HUES6 (cell line): ENCODE data around the gene DENND5B.
"Not testable (repeated sequence)": the region's sequence is repeated elsewhere in the genome, so short reads cannot be mapped to it uniquely, and the experiment has no call there.

ENCODE experiments used
- H3K27ac ChIP-seq: 2 replicates; pipeline ENCODE4 v1.7.0; 2013; ENCODE audit warnings: low read depth, mild to moderate bottlenecking, low read length, inconsistent platforms
- H3K27me3 ChIP-seq: 2 replicates; pipeline ENCODE4 v1.6.1; 2013; ENCODE audit warnings: low read length; ENCODE audit not compliant: control insufficient read depth, insufficient read depth
- H3K36me3 ChIP-seq: 2 replicates; pipeline ENCODE4 v1.6.1; 2013; ENCODE audit warnings: low read length; ENCODE audit not compliant: control insufficient read depth, insufficient read depth
- H3K4me1 ChIP-seq: 2 replicates; pipeline ENCODE4 v1.6.1; 2013; ENCODE audit warnings: low read length; ENCODE audit not compliant: control insufficient read depth, insufficient read depth
- H3K4me3 ChIP-seq: 2 replicates; pipeline ENCODE4 v1.5.1; 2013; ENCODE audit warnings: low read depth, low read length
- H3K9ac ChIP-seq: one replicate; pipeline ENCODE4 v1.6.1; 2013; ENCODE audit warnings: mild to moderate bottlenecking, low read length
- H3K9me3 ChIP-seq: 2 replicates; pipeline ENCODE4 v1.6.1; 2013; ENCODE audit warnings: low read depth, low read length; ENCODE audit not compliant: control insufficient read depth, insufficient read depth

Gene DENND5B

DNA sequence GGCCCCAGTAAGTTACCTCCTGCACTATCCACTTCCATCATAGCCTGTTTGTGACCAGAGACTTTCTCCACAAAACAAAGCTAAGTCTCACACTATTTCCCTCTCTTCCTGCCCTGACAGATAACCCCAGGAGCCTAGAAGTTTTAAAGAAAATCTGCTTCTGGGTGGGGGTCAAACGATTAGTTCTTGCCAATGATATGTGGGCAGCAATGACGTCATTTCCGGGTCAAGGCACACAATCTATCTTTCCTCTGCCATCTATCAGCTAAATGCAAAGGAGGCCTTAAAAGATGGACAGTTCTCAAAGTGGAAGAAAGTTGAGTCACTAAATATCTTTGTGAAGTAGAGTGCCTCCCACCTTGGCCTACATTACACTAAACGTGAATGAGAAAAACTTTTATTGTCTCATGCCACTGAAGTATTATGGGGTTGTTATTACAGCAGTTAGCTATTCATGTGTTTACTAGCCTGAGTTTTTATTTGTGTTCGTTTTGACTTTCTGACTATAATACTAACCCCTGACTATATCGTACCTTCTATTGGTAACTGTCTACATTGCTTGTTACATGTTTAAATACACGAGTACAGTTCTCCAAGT, 86.2 kb downstream of the DENND5B start:
- H3K9ac ChIP-seq: no peak overlapping the region
- H3K27ac ChIP-seq: no peak overlapping the region
- no peaks in the 10 kb centered on the region; the same call in 1 of the 2 replicates for H3K36me3 ChIP-seq
- H3K4me1 ChIP-seq: peaks cover 33% of the 10 kb centered on the region
- H3K9me3 ChIP-seq: peaks cover 14% of the 10 kb centered on the region
- no peak overlapping the region for H3K4me3 ChIP-seq
- no peaks in the 10 kb centered on the region for H3K27me3 ChIP-seq

- H3K27ac ChIP-seq, H3K36me3 ChIP-seq, H3K4me3 ChIP-seq, H3K27me3 ChIP-seq, H3K9ac ChIP-seq: not testable (repeated sequence)
- peaks cover 14% of the 10 kb centered on the region for H3K9me3 ChIP-seq
- H3K4me1 ChIP-seq: peaks cover 25% of the 10 kb centered on the region
Measured at GRCh38 chr12:31501014-31501413, 89.9 kb downstream of the DENND5B start.

GRCh38 chr12:31499567-31499966, 91.4 kb downstream of the DENND5B start:
- no peak overlapping the region for H3K9ac ChIP-seq
- H3K4me3 ChIP-seq: no peak overlapping the region
- peaks cover 5% of the 10 kb centered on the region for H3K9me3 ChIP-seq
- H3K27me3 ChIP-seq: no peaks in the 10 kb centered on the region
- peaks cover 25% of the 10 kb centered on the region for H3K4me1 ChIP-seq
- H3K36me3 ChIP-seq: peaks cover 2% of the 10 kb centered on the region; the same call in 1 of the 2 replicates
- H3K27ac ChIP-seq: no peak overlapping the region

DNA sequence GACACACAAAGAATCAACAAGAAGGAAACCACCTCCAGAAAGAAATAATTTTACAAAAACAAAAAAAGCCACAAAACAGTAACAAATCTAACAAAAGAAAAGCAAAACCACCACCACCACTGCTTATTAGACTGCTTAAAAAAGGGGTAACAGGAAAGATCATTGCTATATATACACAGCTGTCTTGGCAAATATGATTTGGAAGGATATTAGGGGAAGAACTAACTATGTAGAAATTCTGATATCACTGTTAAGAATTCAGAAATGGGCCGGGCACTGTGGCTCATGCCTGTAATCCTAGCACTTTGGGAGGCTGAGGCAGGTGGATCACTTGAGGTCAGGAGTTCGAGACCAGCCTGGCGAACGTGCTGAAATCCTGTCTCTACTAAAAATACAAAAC, 92.5 kb downstream of the DENND5B start:
- Histone ChIP-seq H3K4me1 (peaks cover 25% of the 10 kb centered on the region), H3K27ac (no peak overlapping the region), H3K4me3 (no peak overlapping the region)

DNA sequence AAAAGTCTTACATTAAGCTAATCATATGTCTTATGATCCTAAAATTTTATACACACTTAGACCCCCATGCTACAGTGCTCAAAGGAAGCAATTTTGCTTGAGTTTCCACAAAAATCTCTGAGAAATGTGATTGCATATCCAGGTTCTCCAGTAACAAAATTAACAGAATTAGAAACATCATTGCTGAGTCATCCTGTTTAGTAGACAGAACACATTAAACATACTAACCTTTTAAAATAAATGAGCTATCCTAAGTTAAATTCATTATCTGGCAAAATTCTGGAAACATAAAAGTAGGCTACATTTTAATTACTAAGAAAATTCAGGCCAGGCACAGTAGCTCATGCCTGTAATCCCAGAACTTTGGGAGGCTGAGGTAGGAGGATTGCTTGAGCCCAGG, 94.7 kb downstream of the DENND5B start:
- Histone ChIP-seq H3K4me3 (no peak overlapping the region), H3K36me3 (peaks cover 2% of the 10 kb centered on the region; the same call in 1 of the 2 replicates), H3K27me3 (no peaks in the 10 kb centered on the region), H3K9ac (no peak overlapping the region), H3K27ac (no peak overlapping the region), H3K9me3 (no peaks in the 10 kb centered on the region), H3K4me1 (peaks cover 42% of the 10 kb centered on the region)

More for the DNA sequence above, 92.5 kb downstream of the DENND5B start:
- H3K9ac ChIP-seq: no peak overlapping the region
- no peaks in the 10 kb centered on the region for H3K9me3 ChIP-seq
- no peaks in the 10 kb centered on the region for H3K27me3 ChIP-seq
- peaks cover 2% of the 10 kb centered on the region; the same call in 1 of the 2 replicates for H3K36me3 ChIP-seq

DNA sequence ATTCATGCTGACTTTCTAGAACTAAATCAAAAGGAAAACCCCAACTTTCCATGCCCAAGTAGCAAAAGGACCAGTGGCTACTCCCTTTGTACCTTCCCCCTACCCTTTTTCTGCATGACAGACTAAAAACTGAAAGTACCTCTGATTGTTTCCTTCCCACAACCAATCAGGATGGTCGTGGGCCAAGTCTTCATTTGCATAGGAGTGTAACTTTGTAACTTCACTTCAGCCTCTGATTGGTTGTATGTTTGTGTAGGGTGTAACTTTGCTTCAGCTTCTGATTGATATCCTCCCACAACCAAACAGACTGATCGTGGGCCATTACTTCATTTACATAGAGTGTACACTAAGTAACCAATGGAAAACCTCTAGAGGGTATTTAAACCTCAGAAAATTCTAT, 96.5 kb downstream of the DENND5B start:
- no peaks in the 10 kb centered on the region for H3K9me3 ChIP-seq
- H3K9ac ChIP-seq: no peak overlapping the region
- no peak overlapping the region for H3K4me3 ChIP-seq
- H3K36me3 ChIP-seq: peaks cover 2% of the 10 kb centered on the region; the same call in 1 of the 2 replicates
- H3K27ac ChIP-seq: no peak overlapping the region
- H3K27me3 ChIP-seq: no peaks in the 10 kb centered on the region
- peaks cover 41% of the 10 kb centered on the region for H3K4me1 ChIP-seq

DNA sequence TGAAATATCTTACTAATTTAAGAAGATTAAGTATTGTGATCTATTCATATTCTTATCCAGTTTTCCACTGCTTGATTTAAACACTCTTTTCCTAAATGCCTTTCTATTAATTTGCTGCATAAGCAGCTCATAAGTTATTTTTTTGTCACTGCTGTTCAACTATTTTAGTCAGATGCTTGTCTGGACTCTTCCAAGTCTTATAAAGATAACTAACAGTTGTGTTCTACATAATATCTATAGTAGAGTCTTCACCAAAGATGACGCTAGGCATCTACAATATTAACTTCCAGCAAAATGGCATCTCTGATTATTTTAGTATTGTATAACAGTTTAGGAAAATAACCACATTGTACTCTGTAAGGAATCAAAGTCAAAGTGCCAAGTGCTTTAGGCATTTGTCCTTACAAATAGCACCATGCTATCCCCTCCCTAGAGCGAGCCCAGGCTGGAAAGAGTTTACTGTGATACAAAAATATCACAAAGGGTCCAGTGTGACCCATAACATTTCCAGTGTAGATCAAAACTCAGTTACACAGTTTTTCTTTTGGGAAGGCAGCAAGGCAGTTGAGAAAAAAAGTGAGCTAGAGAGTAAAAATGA, 98.2 kb downstream of the DENND5B start:
- no peak overlapping the region for H3K27ac ChIP-seq

GRCh38 chr12:31491841-31492598, 98.9 kb downstream of the DENND5B start:
- Histone ChIP-seq H3K9me3 (no peaks in the 10 kb centered on the region), H3K4me3 (no peak overlapping the region), H3K36me3 (peaks cover 2% of the 10 kb centered on the region; the same call in 1 of the 2 replicates), H3K27me3 (no peaks in the 10 kb centered on the region), H3K4me1 (peaks cover 21% of the 10 kb centered on the region), H3K27ac (peak overlapping the region; percentile 78; the same call in 1 of the 2 replicates), H3K9ac (no peak overlapping the region)

More for the DNA sequence above, 98.2 kb downstream of the DENND5B start:
- no peak overlapping the region for H3K4me3 ChIP-seq
- H3K4me1 ChIP-seq: peaks cover 25% of the 10 kb centered on the region
- H3K9ac ChIP-seq: no peak overlapping the region
- H3K36me3 ChIP-seq: peaks cover 2% of the 10 kb centered on the region; the same call in 1 of the 2 replicates
- H3K27me3 ChIP-seq: no peaks in the 10 kb centered on the region
- no peaks in the 10 kb centered on the region for H3K9me3 ChIP-seq

GRCh38 chr12:31491241-31491794, 99.6 kb downstream of the DENND5B start:
- peaks cover 19% of the 10 kb centered on the region for H3K4me1 ChIP-seq
- no peaks in the 10 kb centered on the region for H3K9me3 ChIP-seq
- no peak overlapping the region for H3K9ac ChIP-seq
- H3K36me3 ChIP-seq: peaks cover 2% of the 10 kb centered on the region; the same call in 1 of the 2 replicates
- no peak overlapping the region for H3K4me3 ChIP-seq
- H3K27ac ChIP-seq: peak overlapping the region; percentile 78; the same call in 1 of the 2 replicates
- no peaks in the 10 kb centered on the region for H3K27me3 ChIP-seq

- H3K4me1 ChIP-seq: peaks cover 22% of the 10 kb centered on the region
- no peak overlapping the region for H3K4me3 ChIP-seq
- no peak overlapping the region for H3K27ac ChIP-seq
- no peak overlapping the region for H3K9ac ChIP-seq
- no peaks in the 10 kb centered on the region for H3K36me3 ChIP-seq
- no peaks in the 10 kb centered on the region for H3K27me3 ChIP-seq
- H3K9me3 ChIP-seq: no peaks in the 10 kb centered on the region
Measured at GRCh38 chr12:31488737-31489338, 102.1 kb downstream of the DENND5B start.
